ENCODE data around the gene ACSL5.

DNA sequence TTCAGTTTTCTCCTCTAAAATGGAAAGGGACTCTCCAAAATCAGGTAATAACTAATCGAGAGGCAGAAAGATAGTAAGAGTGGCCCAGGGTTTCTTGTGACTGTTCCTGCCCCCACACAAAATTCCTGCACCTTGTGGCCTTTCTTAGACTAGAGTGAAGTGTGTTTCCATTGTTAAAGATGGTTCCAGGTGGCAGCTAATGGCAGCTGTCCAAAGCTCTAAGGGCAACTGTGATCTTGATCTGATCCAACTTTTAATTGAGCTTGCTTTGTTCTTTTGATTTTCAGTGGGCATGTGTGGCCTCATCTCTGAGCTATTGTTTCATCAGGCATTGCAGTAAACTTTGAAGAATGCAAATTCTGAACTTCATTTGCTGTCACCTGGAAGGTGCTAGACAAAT is 19.4 kb downstream of the ACSL5 start:
- TF ChIP-seq CTCF (IDR thresholded peaks at IDR 0.05) (no peak), SMC3 (IDR thresholded peaks at IDR 0.05; ENCODE audit: low read depth, low read length) (no peak), RFX5 (IDR thresholded peaks at IDR 0.05; ENCODE audit: low read length) (no peak), REST (IDR thresholded peaks at IDR 0.05; ENCODE audit: low read depth, low read length) (no peak), RCOR1 (IDR thresholded peaks at IDR 0.05; ENCODE audit: low read length) (no peak), RAD21 (IDR thresholded peaks at IDR 0.05; ENCODE audit: low read length) (no peak), GABPA (IDR thresholded peaks at IDR 0.05; ENCODE audit: low read depth) (no peak), FOXM1 (IDR thresholded peaks at IDR 0.05; ENCODE audit: low read depth) (no peak)
